Measurements from ENCODE around the gene SDC1.

The SDC1 gene

GRCh38 chr2:20184067-20184938, 40.6 kb downstream of the SDC1 start:
- no peak for TF ChIP-seq CTCF (IDR thresholded peaks at IDR 0.05; ENCODE audit: low read depth, low read length)
- H3K4me3 ChIP-seq (ENCODE audit: low read depth, low read length): no peak overlapping the region

GRCh38 chr2:20183373-20183772, 41.6 kb downstream of the SDC1 start:
- TF ChIP-seq CTCF (IDR thresholded peaks at IDR 0.05; ENCODE audit: low read depth, low read length): no peak
- H3K4me3 ChIP-seq (ENCODE audit: low read depth, low read length): no peak overlapping the region

GRCh38 chr2:20182241-20182931, 42.5 kb downstream of the SDC1 start:
- no peak for TF ChIP-seq CTCF (IDR thresholded peaks at IDR 0.05; ENCODE audit: low read depth, low read length)
- H3K4me3 ChIP-seq (ENCODE audit: low read depth, low read length): no peak overlapping the region

- H3K4me3 ChIP-seq (ENCODE audit: low read depth, low read length): no peak overlapping the region
- no peak for TF ChIP-seq CTCF (IDR thresholded peaks at IDR 0.05; ENCODE audit: low read depth, low read length)
Measured at GRCh38 chr2:20181761-20182160, 43.2 kb downstream of the SDC1 start.

GRCh38 chr2:20180676-20181648, 44.0 kb downstream of the SDC1 start:
- no peak overlapping the region for H3K4me3 ChIP-seq (ENCODE audit: low read depth, low read length)
- TF ChIP-seq CTCF (IDR thresholded peaks at IDR 0.05; ENCODE audit: low read depth, low read length): no peak

GRCh38 chr2:20179755-20180594, 45.0 kb downstream of the SDC1 start:
- no peak overlapping the region for H3K4me3 ChIP-seq (ENCODE audit: low read depth, low read length)
- TF ChIP-seq CTCF (IDR thresholded peaks at IDR 0.05; ENCODE audit: low read depth, low read length): no peak

Data from WI38 (cell line).